GM10847 (cell line): ENCODE results near the gene ASAP3.

Experiments
- POLR2A ChIP-seq: IDR thresholded peaks from 2 replicates; pipeline ENCODE4 v1.6.1; 2011; ENCODE audit not compliant: insufficient read length; ENCODE audit errors: extremely low read depth

Gene ASAP3

GRCh38 chr1:23469372-23469982, 14.5 kb downstream of the ASAP3 start:
- TF ChIP-seq POLR2A: no peak

DNA sequence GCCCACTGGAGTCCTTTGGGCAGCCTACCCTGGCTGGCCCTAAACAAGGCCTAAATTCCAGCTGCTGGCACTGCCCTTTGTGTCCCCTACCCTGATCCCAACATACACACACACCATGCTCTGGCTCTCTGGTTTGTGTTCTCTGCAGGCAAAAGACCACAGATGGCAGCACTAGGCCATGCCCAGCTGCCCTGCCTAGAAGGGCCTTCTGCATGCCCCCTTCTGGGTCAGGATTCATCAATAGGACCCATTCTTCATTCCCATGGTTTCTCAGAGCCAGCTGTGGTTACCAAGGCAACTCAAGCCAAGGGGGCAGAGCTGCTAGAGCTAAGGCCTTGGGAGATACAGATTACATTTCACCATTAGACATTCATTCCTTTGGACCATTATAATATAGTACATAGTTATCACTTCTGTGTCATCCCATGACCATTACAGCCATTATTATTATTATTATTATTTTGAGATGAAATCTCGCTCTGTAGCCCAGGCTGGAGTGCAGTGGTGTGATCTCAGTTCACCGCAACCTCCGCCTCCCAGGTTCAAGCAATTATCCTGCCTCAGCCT, 17.5 kb downstream of the ASAP3 start:
- no peak for TF ChIP-seq POLR2A

DNA sequence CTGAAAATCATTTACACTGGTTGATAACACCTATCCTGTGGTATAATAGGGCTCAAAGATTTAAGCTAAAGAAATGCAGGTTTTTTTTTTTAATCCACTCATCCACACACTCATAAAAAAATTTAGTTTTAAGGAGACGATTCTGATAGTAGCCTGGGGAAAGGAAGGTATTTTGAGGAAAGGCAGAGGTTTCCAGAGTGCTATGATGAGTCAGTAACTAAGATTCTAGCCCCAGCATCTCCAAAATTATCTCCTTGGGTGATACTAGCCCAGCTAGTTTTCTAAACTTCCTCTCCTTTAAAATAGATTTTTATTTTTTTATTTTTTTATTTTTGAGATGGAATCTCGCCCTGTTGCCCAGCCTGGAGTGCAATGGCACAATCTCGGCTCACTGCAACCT, 20.7 kb downstream of the ASAP3 start:
- no peak for TF ChIP-seq POLR2A

DNA sequence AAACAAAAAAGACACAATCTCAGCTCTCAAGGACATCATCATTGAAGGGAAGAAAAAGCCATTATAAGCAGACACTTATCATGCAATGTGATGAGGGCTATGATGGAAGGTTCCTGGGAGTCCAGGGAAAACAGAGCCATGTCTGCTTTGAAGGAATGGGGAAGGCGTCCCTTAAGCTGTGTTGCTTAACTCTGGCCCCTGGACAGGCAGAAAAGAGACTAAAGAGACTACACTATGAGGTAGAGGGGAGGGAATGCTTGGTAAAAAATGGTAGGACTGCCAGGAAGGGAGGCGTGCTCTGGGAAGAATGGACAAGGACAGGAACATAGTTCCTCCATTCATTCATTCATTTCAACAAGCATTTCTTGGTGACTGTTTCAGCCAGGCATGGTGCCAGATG, 21.2 kb downstream of the ASAP3 start:
- TF ChIP-seq POLR2A: no peak

- TF ChIP-seq POLR2A: no peak
Observed at GRCh38 chr1:23461050-23461449, 22.9 kb downstream of the ASAP3 start.

DNA sequence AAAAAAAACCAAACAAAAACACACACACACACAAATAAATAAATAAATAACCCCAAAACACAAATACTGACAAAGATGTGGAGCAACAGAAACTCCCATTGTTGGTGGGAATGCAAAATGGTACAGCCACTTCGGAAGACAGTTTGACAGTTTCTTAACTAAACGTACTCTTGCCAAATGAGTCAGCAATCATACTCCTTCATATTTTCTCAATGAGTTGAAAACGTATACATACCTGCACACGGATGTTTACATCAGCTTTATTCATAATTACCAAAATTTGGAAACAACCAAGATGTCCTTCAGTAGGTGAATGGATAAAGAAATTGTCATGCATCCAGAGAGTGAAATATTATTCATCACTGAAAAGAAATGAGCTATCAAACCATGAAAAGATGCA, 23.5 kb downstream of the ASAP3 start:
- TF ChIP-seq POLR2A: no peak

- no peak for TF ChIP-seq POLR2A
Observed at GRCh38 chr1:23459338-23459757, 24.6 kb downstream of the ASAP3 start.

GRCh38 chr1:23456226-23456625, 27.8 kb downstream of the ASAP3 start:
- TF ChIP-seq POLR2A: no peak

- no peak for TF ChIP-seq POLR2A
Observed at GRCh38 chr1:23453455-23454000, 30.5 kb downstream of the ASAP3 start.

- TF ChIP-seq POLR2A: no peak
Observed at GRCh38 chr1:23452011-23452411, 32.0 kb downstream of the ASAP3 start.

DNA sequence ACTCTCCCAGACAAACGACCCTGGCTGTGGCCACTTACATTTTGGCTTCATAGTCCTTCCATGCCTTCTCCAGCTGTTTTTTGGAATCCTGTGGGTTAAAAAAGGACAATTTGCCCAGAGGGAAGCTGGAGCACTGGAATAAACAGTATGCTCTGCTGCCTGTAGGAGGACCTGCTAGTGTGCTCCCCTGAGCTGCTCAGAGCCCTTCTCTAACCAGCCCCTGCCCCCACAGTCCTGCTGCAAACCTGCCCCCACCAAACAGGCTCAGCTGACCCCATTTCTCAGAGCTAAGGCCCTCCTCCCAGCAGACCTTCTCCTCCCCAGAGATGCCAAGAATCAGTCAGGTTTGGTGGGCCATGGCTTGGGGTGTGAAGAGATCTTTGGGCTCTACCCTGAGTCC, 32.5 kb downstream of the ASAP3 start:
- no peak for TF ChIP-seq POLR2A

DNA sequence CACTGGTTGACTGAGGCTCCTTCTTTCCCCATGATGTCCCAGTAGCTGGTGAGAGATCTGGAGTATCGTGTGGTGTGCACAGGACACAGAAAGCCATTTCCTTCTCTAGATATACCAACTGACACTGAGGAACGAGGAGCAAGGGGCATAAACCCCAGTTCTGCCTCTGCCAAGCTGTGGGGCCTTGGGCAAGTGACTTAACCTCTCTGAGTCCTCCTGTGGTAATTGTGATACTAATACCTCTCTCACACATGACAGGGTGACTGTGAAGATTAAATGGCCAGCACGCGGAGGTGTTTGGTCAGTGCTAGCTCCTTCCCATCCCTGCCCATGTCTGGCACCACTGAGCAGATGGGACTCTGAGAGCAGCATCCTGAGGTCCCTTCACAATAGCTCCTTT, 33.1 kb downstream of the ASAP3 start:
- TF ChIP-seq POLR2A: no peak

DNA sequence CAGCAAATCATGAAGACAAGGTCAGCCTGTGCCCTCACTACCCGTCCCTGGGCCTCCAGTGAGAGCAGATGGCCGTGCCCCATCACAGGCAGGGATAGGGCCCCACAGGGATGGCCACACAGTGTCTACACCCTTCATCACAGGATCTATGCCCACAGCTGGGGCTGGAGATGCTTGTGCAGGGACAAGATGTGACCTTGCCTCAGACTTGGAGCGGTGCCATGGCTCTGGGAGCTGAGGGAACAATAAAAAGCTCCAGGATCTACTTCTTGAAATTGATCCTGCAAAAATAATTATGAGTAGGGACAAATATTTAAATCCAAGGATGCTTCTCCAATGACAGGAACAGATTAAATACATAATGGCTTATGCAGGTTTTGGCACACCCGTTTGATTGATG, 34.0 kb downstream of the ASAP3 start:
- no peak for TF ChIP-seq POLR2A

- TF ChIP-seq POLR2A: no peak
Observed at GRCh38 chr1:23449306-23449705, 34.7 kb downstream of the ASAP3 start.

DNA sequence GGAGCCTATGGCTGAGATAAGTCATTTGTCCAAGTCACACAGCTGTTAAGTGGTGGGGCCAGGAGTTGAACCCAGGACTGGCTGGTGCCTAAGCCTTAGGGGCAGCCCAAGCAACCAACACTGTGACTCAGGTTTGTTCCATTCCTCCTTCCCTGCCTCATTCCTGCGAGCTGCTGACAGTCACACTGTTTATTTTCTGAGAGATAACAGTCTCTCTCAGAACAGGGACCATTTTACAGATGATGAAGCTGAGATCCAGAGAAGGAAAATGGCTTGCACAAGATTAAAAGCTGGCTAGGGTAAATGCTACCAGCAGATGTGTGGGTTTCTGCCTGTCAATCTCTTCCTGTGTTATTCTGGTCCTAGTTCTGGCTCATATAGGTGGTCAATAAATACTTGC, 35.1 kb downstream of the ASAP3 start:
- no peak for TF ChIP-seq POLR2A

GRCh38 chr1:23446661-23447310, 37.2 kb downstream of the ASAP3 start:
- no peak for TF ChIP-seq POLR2A
